Left ventricle myocardium inferior (tissue), 1 donor: ENCODE data around the gene HDAC9. TPM values are rescaled to one million over a fixed set of nuclear protein-coding genes. Genes with fewer than 3 reads are reported as not detected.

Source experiments
- DNase-seq: peaks from one replicate; pipeline ENCODE4 v3.0.0-alpha.2; 2020
- H3K27ac ChIP-seq: fragments of 200-600 bp; replicated peaks from 2 replicates; pipeline ENCODE4 v1.8.0; 2021
- H3K27me3 ChIP-seq: fragments of 200-600 bp; 2 replicates; pipeline ENCODE4 v1.8.0; 2021; ENCODE audit warnings: low read depth
- H3K36me3 ChIP-seq: fragments of 200-600 bp; 2 replicates; pipeline ENCODE4 v1.8.0; 2021
- H3K4me1 ChIP-seq: fragments of 200-600 bp; 2 replicates; pipeline ENCODE4 v1.8.0; 2021
- H3K4me3 ChIP-seq: fragments of 200-600 bp; 2 replicates; pipeline ENCODE4 v1.8.0; 2021; ENCODE audit warnings: mild to moderate bottlenecking, moderate library complexity
- H3K9me3 ChIP-seq: fragments of 200-600 bp; replicated peaks from 2 replicates; pipeline ENCODE4 v1.8.0; 2021
- CTCF ChIP-seq: fragments of 200-600 bp; IDR thresholded peaks from 2 replicates; pipeline ENCODE4 v1.8.0; 2021; ENCODE audit warnings: antibody characterized with exemption, mild to moderate bottlenecking, borderline replicate concordance
- intact Hi-C: fragments of 100-400 bp; cut with micrococcal nuclease; formaldehyde crosslinking; loops from one replicate; pipeline ENCODE4 v1.11.0; 2022
- total RNA-seq: library from RNA; stranded (reverse); fragmentation: NEBNext Ultra II Directional; extraction: Animal tissue kit (Norgen Biotek cat#: 25700); gene quantifications from one replicate; pipeline ENCODE4 v1.2.1, GENCODE V29; 2021
- donor health status: DM: no; HTN: yes; CAD: no; lungs with severe emphysema.

The HDAC9 gene
- total RNA-seq, 1 donor from 2014 or later, result 39.6 TPM

DNA sequence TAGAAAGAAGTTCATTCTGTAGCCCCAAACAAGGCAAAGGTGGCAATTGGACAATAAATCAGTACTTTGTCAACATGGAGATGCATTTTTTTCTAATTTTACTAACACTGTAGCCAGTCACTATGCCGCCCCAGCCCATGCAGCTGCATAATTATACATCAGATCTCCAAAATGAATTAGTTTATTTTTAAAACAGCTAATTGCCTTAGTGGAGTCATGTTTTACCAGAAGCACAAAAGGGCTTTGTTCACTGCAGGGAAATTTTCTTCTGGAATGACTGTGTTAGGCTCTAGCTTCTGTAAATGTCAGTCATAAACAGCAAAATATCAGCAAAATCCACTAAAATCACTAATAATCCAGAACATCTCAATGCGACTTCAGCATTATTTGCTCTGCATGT is 20.1 kb upstream of the HDAC9 start:
- no peak for DNase-seq
- H3K36me3 ChIP-seq, result no peaks in the 10 kb centered on the region
- H3K27me3 ChIP-seq, result no peaks in the 10 kb centered on the region
- intact Hi-C loops, result no loop called here
- H3K9me3 ChIP-seq, result no peaks in the 10 kb centered on the region
- no peak for TF ChIP-seq CTCF
- peaks cover 25% of the 10 kb centered on the region for H3K4me1 ChIP-seq
- no peak overlapping the region for H3K4me3 ChIP-seq
- H3K27ac ChIP-seq, result no peak overlapping the region

GRCh38 chr7:18481776-18482175 is 13.8 kb upstream of the HDAC9 start:
- Histone ChIP-seq H3K4me1 (peaks cover 8% of the 10 kb centered on the region), H3K4me3 (no peak overlapping the region), H3K36me3 (no peaks in the 10 kb centered on the region), H3K27me3 (no peaks in the 10 kb centered on the region), H3K9me3 (no peaks in the 10 kb centered on the region), H3K27ac (no peak overlapping the region)
- no peak for TF ChIP-seq CTCF
- intact Hi-C loops, result no loop called here
- no peak for DNase-seq

GRCh38 chr7:18488049-18488448 is 7.5 kb upstream of the HDAC9 start:
- peaks cover 25% of the 10 kb centered on the region for H3K4me1 ChIP-seq
- H3K36me3 ChIP-seq, result no peaks in the 10 kb centered on the region
- no peaks in the 10 kb centered on the region for H3K27me3 ChIP-seq
- intact Hi-C loops, result no loop called here
- no peak for DNase-seq
- no peak overlapping the region for H3K4me3 ChIP-seq
- TF ChIP-seq CTCF, result no peak
- no peak overlapping the region for H3K27ac ChIP-seq
- no peaks in the 10 kb centered on the region for H3K9me3 ChIP-seq

GRCh38 chr7:18489624-18490023 is 5.9 kb upstream of the HDAC9 start:
- no peak for TF ChIP-seq CTCF
- H3K4me1 ChIP-seq, result peaks cover 28% of the 10 kb centered on the region
- intact Hi-C loops, result no loop called here
- H3K4me3 ChIP-seq, result no peak overlapping the region
- no peaks in the 10 kb centered on the region for H3K9me3 ChIP-seq
- no peak overlapping the region for H3K27ac ChIP-seq
- no peaks in the 10 kb centered on the region for H3K27me3 ChIP-seq
- H3K36me3 ChIP-seq, result no peaks in the 10 kb centered on the region
- no peak for DNase-seq

GRCh38 chr7:18491871-18492270 is 3.7 kb upstream of the HDAC9 start:
- Histone ChIP-seq H3K4me3 (no peak overlapping the region), H3K36me3 (no peaks in the 10 kb centered on the region), H3K27me3 (no peaks in the 10 kb centered on the region), H3K27ac (no peak overlapping the region), H3K9me3 (no peaks in the 10 kb centered on the region), H3K4me1 (peaks cover 49% of the 10 kb centered on the region)
- intact Hi-C loops, result no loop called here
- TF ChIP-seq CTCF, result no peak
- no peak for DNase-seq

GRCh38 chr7:18494406-18494805 is 1.1 kb upstream of the HDAC9 start:
- Histone ChIP-seq H3K4me3 (peak overlapping the region; percentile 68), H3K4me1 (peaks cover 62% of the 10 kb centered on the region), H3K36me3 (no peaks in the 10 kb centered on the region), H3K27me3 (no peaks in the 10 kb centered on the region), H3K27ac (peak overlapping the region; percentile 93), H3K9me3 (no peaks in the 10 kb centered on the region)
- no peak for DNase-seq
- no peak for TF ChIP-seq CTCF
- intact Hi-C loops, result no loop called here
